Measurements from ENCODE around the gene RNF187. TPM values are rescaled to one million over a fixed set of nuclear protein-coding genes. Genes with fewer than 3 reads are reported as not detected.

The RNF187 gene
- total RNA-seq, 1 donor from 2014 or later: 153 TPM

DNA sequence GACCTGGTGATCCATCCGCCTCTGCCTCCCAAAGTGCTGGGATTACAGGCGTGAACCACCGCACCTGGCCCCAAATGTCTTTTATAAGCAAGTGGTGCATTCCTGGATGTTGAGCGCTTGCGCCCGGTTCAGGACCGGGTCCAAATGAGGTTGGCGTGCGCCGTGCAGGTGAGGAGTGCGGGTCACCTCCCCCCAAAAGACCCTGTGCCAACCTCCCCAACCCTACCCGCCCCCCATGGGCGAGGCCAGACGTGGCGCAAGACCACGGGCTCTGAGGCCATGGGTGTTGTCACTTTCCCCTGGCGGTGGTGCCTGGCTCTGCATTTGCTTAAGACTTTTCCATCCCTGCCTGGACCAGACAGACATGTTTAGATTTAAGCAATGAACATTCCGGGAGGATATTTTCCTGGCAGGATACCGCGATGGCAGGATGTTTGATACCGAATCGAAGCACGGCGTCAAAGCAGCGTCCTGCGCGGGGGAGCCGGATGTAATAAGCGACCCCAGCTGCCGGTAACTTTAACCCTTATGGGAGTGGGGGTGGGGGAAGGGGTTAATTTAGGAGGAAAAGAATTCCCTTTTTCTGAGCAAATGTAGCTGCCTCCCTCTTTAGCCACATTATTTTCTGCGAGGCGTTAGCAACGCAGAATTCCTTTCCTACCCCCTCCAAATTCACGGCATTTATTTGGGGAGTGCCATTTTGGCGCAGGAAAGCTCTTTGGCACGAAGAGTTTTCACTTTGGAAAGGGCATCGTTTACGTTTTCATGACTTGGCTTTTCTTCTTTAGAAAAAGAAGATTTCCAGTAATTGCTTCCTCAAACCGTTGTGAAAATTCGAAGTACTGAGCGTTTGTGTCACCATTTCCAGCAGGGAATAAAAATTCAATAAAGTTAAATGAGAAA, 27.8 kb upstream of the RNF187 start:
- Mint-ChIP-seq H3K36me3 (ENCODE audit: low read depth, unreplicated experiment) (peaks cover 1% of the 10 kb centered on the region), H3K27ac (ENCODE audit: unreplicated experiment) (no peak overlapping the region), H3K9me3 (ENCODE audit: unreplicated experiment) (no peaks in the 10 kb centered on the region), H3K4me3 (ENCODE audit: unreplicated experiment) (peak overlapping the region; percentile 94), H3K4me1 (ENCODE audit: unreplicated experiment) (peaks cover 19% of the 10 kb centered on the region), H3K27me3 (ENCODE audit: unreplicated experiment) (peaks cover 13% of the 10 kb centered on the region)
- DNase-seq (ENCODE audit: low spot score): peak; percentile 68
- TF ChIP-seq, protein P1, sequence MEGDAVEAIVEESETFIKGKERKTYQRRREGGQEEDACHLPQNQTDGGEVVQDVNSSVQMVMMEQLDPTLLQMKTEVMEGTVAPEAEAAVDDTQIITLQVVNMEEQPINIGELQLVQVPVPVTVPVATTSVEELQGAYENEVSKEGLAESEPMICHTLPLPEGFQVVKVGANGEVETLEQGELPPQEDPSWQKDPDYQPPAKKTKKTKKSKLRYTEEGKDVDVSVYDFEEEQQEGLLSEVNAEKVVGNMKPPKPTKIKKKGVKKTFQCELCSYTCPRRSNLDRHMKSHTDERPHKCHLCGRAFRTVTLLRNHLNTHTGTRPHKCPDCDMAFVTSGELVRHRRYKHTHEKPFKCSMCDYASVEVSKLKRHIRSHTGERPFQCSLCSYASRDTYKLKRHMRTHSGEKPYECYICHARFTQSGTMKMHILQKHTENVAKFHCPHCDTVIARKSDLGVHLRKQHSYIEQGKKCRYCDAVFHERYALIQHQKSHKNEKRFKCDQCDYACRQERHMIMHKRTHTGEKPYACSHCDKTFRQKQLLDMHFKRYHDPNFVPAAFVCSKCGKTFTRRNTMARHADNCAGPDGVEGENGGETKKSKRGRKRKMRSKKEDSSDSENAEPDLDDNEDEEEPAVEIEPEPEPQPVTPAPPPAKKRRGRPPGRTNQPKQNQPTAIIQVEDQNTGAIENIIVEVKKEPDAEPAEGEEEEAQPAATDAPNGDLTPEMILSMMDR (IDR thresholded peaks at IDR 0.05; ENCODE audit: unreplicated experiment): peak; percentile 98

GRCh38 chr1:228460821-228461220, 26.4 kb upstream of the RNF187 start:
- TF ChIP-seq, protein P1 (IDR thresholded peaks at IDR 0.05; ENCODE audit: unreplicated experiment): no peak
- no peaks in the 10 kb centered on the region for H3K9me3 Mint-ChIP-seq (ENCODE audit: unreplicated experiment)
- H3K36me3 Mint-ChIP-seq (ENCODE audit: low read depth, unreplicated experiment): no peaks in the 10 kb centered on the region
- H3K27me3 Mint-ChIP-seq (ENCODE audit: unreplicated experiment): peaks cover 18% of the 10 kb centered on the region
- peaks cover 28% of the 10 kb centered on the region for H3K4me1 Mint-ChIP-seq (ENCODE audit: unreplicated experiment)
- no peak overlapping the region for H3K27ac Mint-ChIP-seq (ENCODE audit: unreplicated experiment)
- no peak for DNase-seq (ENCODE audit: low spot score)
- no peak overlapping the region for H3K4me3 Mint-ChIP-seq (ENCODE audit: unreplicated experiment)

- Mint-ChIP-seq H3K9me3 (ENCODE audit: unreplicated experiment) (no peaks in the 10 kb centered on the region), H3K27me3 (ENCODE audit: unreplicated experiment) (peaks cover 28% of the 10 kb centered on the region), H3K36me3 (ENCODE audit: low read depth, unreplicated experiment) (peaks cover 6% of the 10 kb centered on the region), H3K27ac (ENCODE audit: unreplicated experiment) (no peak overlapping the region), H3K4me3 (ENCODE audit: unreplicated experiment) (no peak overlapping the region), H3K4me1 (ENCODE audit: unreplicated experiment) (peaks cover 21% of the 10 kb centered on the region)
- TF ChIP-seq, protein P1 (IDR thresholded peaks at IDR 0.05; ENCODE audit: unreplicated experiment): no peak
- no peak for DNase-seq (ENCODE audit: low spot score)
Measured at GRCh38 chr1:228462560-228462959, 24.6 kb upstream of the RNF187 start.

DNA sequence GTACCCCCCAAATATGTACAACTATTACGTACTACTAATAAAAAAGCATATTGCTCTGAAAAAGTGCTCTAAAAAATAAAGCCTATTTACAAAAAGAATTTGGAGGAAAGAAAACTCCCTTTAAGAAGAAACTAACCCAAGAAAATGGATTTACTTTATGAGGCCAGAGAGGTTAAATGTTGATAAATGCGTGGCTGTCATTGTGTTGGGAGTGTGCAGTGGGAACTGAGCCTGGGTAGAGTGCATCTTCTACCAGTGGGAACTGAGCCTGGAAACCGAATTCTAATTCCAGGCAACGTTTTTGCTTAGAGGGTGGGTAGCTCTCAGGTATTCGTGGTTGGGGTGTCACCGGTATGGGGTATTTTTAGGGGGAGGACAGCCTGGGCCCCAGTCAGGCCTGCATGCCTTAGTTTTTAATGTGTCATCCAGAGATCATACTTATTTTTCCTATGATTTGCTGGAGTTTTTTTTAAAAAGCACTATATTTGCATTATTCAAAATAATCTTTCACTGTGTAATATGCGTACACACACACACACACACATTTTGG, 24.1 kb upstream of the RNF187 start:
- Mint-ChIP-seq H3K36me3 (ENCODE audit: low read depth, unreplicated experiment) (peaks cover 6% of the 10 kb centered on the region), H3K4me1 (ENCODE audit: unreplicated experiment) (peaks cover 18% of the 10 kb centered on the region), H3K27me3 (ENCODE audit: unreplicated experiment) (peaks cover 24% of the 10 kb centered on the region), H3K27ac (ENCODE audit: unreplicated experiment) (no peak overlapping the region), H3K9me3 (ENCODE audit: unreplicated experiment) (no peaks in the 10 kb centered on the region), H3K4me3 (ENCODE audit: unreplicated experiment) (peak overlapping the region; percentile 76)
- no peak for DNase-seq (ENCODE audit: low spot score)
- TF ChIP-seq, protein P1 (IDR thresholded peaks at IDR 0.05; ENCODE audit: unreplicated experiment): no peak
